Muscle layer of colon (tissue), 2 donors: ENCODE data around the gene TIAM2.

Experiments
- H3K27ac ChIP-seq: one replicate; pipeline ENCODE4 v1.7.0; 2013; ENCODE audit warnings: low read depth, mild to moderate bottlenecking, low read length, moderate library complexity
- H3K27me3 ChIP-seq, 2 donors: one replicate each; pipeline ENCODE4 v1.7.0; 2013; ENCODE audit warnings: low read length in 2 of 2, mild to moderate bottlenecking in 2 of 2; ENCODE audit not compliant: insufficient read depth in 2 of 2, control insufficient read depth in 1 of 2
- H3K36me3 ChIP-seq: one replicate; pipeline ENCODE4 v1.7.0; 2013; ENCODE audit warnings: mild to moderate bottlenecking, low read length; ENCODE audit not compliant: insufficient read depth
- H3K4me1 ChIP-seq: one replicate; pipeline ENCODE4 v1.7.0; 2013; ENCODE audit warnings: mild to moderate bottlenecking, low read length; ENCODE audit not compliant: insufficient read depth
- H3K4me3 ChIP-seq, 2 donors: one replicate each; pipeline ENCODE4 v1.7.0; 2013; ENCODE audit warnings: low read length in 2 of 2, low read depth in 1 of 2, mild to moderate bottlenecking in 1 of 2, moderate library complexity in 1 of 2
- H3K9ac ChIP-seq: one replicate; pipeline ENCODE4 v1.7.0; 2013; ENCODE audit warnings: low read length
- H3K9me3 ChIP-seq: one replicate; pipeline ENCODE4 v1.7.0; 2013; ENCODE audit warnings: mild to moderate bottlenecking, low read length
- donor health status: abdominal sarcoma.
- donor health status: Adenocarcinoma of cecum.

TIAM2 gene

DNA sequence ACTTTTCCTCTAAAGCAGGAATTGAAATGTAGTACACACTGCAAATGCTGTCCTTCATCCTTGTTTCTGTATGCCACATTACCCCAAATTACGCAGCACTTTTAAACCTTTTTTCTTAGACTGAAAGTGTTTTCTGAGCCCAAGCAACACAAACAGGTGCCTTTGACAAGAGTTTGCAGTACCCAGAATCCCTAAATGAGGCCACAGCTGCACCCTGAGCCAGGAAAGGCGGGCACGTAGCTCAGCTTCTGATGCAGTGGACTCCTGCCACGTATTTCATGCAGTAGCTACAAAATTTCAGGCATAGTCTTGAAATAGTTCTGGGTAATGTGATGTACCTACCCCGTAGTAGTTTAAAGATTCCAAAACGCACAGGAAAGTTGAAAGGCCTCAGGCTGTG is 237.7 kb downstream of the TIAM2 start:
- Histone ChIP-seq H3K27ac (peak overlapping the region; percentile 32), H3K4me3 (no peak overlapping the region), H3K9me3 (no peaks in the 10 kb centered on the region), H3K27me3 (no peaks in the 10 kb centered on the region), H3K9ac (no peak overlapping the region), H3K36me3 (no peaks in the 10 kb centered on the region), H3K4me1 (peaks cover 43% of the 10 kb centered on the region)

DNA sequence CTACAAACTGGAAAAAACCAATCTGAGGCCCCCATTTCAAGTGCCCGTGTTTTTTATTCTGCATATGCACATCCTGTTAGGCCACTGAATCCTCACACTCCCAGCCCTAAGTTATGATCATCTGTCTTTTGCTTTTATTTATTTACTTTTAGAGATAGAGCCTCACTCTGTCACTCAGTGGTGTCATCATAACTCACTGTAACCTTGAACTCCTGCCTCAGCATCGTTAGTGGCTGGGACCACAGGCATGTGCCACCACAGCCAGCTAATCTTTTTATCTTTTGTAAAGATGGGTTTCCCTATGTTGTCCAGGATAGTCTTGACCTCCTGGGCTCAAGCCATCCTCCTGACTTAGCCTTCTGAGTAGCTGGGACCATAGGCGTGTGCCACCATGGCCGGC is 239.1 kb downstream of the TIAM2 start:
- peaks cover 31% of the 10 kb centered on the region for H3K4me1 ChIP-seq
- no peak overlapping the region for H3K4me3 ChIP-seq
- no peaks in the 10 kb centered on the region for H3K36me3 ChIP-seq
- no peaks in the 10 kb centered on the region for H3K9me3 ChIP-seq
- no peak overlapping the region for H3K9ac ChIP-seq
- no peaks in the 10 kb centered on the region for H3K27me3 ChIP-seq
- peak overlapping the region; percentile 70 for H3K27ac ChIP-seq

DNA sequence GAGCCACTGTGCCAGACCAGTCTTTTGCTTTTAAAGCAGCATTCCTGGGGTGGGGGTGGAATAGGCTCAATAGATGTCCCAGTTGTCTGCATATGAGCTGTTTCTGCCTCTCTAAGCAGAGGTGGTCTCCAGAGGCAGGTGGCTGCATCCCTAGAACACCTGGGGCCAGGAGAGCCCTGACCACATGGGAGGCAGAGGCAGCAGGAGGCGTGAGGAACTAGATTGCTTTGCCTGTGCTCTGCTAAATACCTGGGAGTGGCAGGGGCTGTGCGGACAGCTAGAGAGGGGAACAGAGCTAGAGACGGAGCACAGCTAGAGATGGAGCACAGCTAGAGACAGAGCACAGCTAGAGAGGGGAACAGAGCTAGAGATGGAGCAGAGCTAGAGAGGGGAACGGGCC is 239.6 kb downstream of the TIAM2 start:
- Histone ChIP-seq H3K9ac (no peak overlapping the region), H3K27ac (peak overlapping the region; percentile 70), H3K36me3 (no peaks in the 10 kb centered on the region), H3K9me3 (no peaks in the 10 kb centered on the region), H3K27me3 (no peaks in the 10 kb centered on the region), H3K4me1 (peaks cover 28% of the 10 kb centered on the region), H3K4me3 (peak overlapping the region in 1 of 2 donors; percentile 2)

DNA sequence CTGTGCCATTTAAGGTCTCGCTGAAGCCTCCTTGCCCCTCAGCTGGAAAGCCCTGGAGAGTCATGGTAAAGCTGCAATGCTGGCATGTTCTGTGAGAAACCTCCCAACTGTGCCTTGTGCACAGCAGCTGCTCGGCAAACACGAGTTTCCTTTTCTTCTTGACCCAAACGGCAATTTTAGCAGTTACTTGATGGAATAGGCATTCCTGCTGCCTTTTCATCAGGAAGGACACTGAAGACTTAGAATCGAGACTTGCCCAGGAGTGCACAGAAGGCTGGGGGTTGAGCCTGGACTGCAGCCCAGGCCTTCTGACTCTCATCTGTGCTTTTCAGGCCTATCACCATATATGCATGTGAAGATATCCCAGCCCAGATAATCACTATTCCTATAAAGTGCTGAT is 240.0 kb downstream of the TIAM2 start:
- Histone ChIP-seq H3K9me3 (no peaks in the 10 kb centered on the region), H3K27ac (peak overlapping the region; percentile 70), H3K4me1 (peaks cover 28% of the 10 kb centered on the region), H3K36me3 (no peaks in the 10 kb centered on the region), H3K9ac (no peak overlapping the region), H3K27me3 (no peaks in the 10 kb centered on the region), H3K4me3 (peak overlapping the region in 1 of 2 donors; percentile 2)

DNA sequence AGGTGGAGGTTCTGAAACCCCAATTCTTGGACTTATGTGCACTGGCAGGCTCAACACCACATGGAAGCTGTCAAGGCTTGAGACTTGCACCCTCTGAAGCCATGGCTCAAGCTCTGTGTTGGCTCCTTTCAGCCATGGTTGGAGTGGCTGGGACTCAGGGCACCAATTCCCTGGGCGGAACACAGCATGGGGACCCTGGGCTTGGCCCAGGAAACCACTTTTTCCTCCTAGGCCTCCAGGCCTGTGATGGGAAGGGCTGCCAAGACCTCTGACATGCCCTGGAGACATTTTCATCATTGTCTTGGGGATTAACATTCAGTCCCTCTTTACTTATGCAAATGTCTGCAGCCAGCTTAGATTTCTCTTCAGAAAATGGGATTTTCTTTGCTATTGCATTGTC is 242.5 kb downstream of the TIAM2 start:
- Histone ChIP-seq H3K9me3 (no peaks in the 10 kb centered on the region), H3K9ac (no peak overlapping the region), H3K27ac (no peak overlapping the region), H3K27me3 (no peaks in the 10 kb centered on the region), H3K36me3 (no peaks in the 10 kb centered on the region), H3K4me1 (peaks cover 44% of the 10 kb centered on the region), H3K4me3 (no peak overlapping the region)

DNA sequence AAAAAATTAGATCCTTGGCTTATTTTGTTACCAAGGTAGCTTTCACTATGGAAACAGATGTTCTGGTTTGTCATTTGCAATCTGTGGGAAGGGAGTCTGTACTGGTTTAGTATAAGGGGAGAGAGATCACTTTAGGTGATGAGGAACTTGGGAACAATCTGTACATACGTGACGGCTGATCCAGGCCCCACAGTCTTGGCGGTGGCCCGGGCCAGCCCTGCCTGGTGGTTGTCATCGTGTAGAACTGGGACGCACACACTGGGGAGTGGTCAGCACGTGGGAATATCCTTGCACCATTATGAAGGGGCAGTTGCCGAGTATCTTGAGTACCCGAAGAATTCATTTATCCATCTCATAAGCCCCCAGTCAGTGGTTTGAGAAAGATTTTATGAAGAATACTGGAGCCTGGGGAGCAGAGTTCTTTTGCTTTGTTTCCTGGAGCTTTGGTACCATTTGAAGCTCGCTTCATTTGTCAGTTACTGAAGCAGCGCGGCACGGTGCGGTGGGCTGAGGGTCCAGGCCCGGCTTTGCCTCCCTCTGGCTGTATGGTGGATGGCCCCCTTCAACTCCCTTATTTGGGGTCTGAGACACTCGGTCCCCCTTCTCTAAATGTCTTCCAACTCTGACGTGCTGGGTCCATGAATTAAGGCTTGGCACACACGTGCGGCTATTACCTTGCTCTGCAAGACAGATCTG is 245.9 kb downstream of the TIAM2 start:
- Histone ChIP-seq H3K36me3 (no peaks in the 10 kb centered on the region), H3K9me3 (no peaks in the 10 kb centered on the region), H3K4me1 (peaks cover 23% of the 10 kb centered on the region), H3K27me3 (no peaks in the 10 kb centered on the region), H3K27ac (peak overlapping the region; percentile 40), H3K4me3 (no peak overlapping the region), H3K9ac (no peak overlapping the region)

DNA sequence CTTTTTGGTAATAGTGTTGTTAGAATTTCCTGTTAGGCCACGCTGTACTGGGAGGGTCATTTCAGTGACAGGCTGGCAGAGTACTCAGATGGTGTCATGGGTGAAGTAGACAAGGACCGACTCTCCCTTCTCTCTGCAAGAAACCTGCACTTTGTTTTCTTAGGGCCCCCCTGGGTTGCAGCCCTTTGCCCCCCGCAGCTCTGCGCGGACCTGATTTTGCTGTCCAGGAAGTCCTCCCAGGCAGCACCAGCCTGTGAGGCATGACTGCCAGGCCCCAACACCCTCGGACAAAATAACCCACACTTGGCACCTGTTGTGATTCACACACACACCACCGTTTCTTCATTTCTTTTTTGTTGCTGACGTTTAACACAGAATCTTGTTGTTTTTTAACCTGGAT is 246.9 kb downstream of the TIAM2 start:
- H3K36me3 ChIP-seq: no peaks in the 10 kb centered on the region
- no peaks in the 10 kb centered on the region for H3K27me3 ChIP-seq
- peak overlapping the region; percentile 40 for H3K27ac ChIP-seq

DNA sequence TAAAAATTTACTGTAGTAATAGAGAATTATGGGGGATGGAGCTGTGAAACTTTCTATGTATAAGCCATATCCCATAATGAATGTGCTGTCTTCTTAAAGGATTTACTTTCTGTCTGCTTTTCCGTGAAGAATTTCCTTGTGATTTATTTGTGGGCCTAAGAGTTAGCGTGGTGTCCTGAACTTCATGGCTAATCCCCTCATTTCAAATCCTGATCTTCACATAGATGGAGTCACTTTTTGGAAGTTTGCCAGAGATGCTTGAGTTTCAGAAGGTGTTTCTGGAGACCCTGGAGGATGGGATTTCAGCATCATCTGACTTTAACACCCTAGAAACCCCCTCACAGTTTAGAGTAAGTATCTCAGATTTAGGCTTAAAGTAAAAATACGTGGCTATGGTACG is 249.3 kb downstream of the TIAM2 start:
- no peaks in the 10 kb centered on the region for H3K27me3 ChIP-seq
- no peak overlapping the region for H3K4me3 ChIP-seq
- H3K4me1 ChIP-seq: peaks cover 31% of the 10 kb centered on the region
- H3K27ac ChIP-seq: no peak overlapping the region
- no peak overlapping the region for H3K9ac ChIP-seq
- peaks cover 4% of the 10 kb centered on the region for H3K36me3 ChIP-seq
- no peaks in the 10 kb centered on the region for H3K9me3 ChIP-seq

More for the DNA sequence above, 246.9 kb downstream of the TIAM2 start:
- Histone ChIP-seq H3K4me1 (peaks cover 23% of the 10 kb centered on the region), H3K9ac (no peak overlapping the region), H3K4me3 (no peak overlapping the region), H3K9me3 (no peaks in the 10 kb centered on the region)

DNA sequence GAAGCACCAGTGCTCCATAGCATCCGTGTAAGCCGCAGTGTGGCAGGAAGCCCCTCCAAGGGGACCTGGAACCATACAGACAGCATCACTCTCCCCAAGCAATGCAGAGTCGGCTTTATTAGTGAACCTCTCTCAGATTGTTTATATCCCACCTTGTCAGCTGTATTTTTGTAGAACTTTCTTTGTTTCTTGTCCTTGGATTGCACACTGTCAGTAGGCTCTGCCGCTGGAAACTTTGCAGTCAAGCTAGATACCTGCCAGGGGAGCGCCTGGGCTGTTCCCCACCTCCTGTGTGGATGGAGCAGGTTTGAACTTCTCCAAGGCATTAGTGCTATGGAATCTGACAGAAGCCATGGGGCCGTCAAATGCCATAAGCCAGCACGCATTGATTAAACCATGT is 250.1 kb downstream of the TIAM2 start:
- no peaks in the 10 kb centered on the region for H3K9me3 ChIP-seq
- H3K4me1 ChIP-seq: peaks cover 30% of the 10 kb centered on the region
- H3K4me3 ChIP-seq: no peak overlapping the region
- H3K27ac ChIP-seq: no peak overlapping the region
- H3K9ac ChIP-seq: no peak overlapping the region
- H3K36me3 ChIP-seq: peaks cover 11% of the 10 kb centered on the region
- no peaks in the 10 kb centered on the region for H3K27me3 ChIP-seq

DNA sequence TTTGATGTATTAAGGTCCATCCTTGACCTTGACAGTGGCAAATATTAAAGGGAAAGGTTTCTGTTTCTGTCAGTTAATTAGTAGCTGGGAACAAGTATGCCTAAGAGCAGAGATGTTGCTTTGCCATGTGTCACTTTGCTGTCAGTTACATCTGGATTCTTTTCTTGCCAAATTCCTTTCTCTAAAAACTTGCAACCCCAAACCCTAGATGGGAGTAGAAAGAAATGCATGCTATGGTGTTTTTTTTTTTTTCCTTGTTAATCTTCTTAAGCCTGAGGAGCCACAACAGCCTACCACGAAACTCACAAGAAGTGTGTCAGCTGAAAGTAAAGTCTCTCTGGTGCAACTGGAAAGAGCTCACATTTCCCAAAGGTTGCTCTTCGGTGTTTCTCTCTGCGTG is 250.7 kb downstream of the TIAM2 start:
- no peak overlapping the region for H3K27ac ChIP-seq
- H3K36me3 ChIP-seq: peaks cover 14% of the 10 kb centered on the region
- no peak overlapping the region for H3K4me3 ChIP-seq
- no peaks in the 10 kb centered on the region for H3K27me3 ChIP-seq
- peaks cover 23% of the 10 kb centered on the region for H3K4me1 ChIP-seq
- no peaks in the 10 kb centered on the region for H3K9me3 ChIP-seq
- no peak overlapping the region for H3K9ac ChIP-seq

DNA sequence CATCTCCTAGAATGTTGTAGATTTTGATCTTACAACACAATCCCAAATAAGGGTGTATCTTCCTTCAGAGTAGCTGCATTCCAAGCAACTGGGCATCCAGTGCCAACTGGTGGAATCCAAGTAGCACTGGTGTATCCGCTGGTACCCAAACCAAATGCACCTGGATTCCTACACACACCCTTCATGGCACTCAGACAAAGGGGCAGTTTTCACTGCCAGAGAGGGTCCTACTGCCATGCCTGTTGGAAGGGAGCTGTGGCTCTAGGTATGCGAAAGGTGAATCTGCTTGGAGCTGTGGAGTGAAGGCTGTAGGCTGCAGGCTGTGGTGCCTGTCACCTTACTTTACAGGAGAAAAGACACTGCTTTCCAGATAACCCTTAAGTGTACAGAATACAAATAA is 251.7 kb downstream of the TIAM2 start:
- Histone ChIP-seq H3K27ac (no peak overlapping the region), H3K27me3 (no peaks in the 10 kb centered on the region), H3K9me3 (no peaks in the 10 kb centered on the region), H3K9ac (no peak overlapping the region), H3K4me3 (no peak overlapping the region), H3K36me3 (peaks cover 14% of the 10 kb centered on the region), H3K4me1 (peaks cover 13% of the 10 kb centered on the region)

DNA sequence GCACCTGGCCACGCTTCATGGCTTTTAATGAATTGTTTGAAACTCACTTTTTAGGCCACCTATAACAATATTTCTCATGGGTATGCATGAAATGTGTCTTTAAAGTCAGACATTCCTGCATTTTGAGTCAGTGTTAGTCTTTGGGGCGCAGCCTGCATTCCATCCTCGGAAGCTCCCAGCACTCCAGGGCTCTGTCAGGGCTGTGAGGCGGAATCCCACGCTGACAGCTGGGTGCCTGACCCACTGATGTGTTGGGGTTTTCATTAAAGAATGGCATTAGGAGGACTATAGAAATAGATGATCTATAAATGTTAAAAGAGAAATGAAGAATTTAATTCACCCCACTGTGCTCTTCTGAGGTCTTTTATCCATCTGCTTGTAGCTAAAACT is 252.5 kb downstream of the TIAM2 start:
- Histone ChIP-seq H3K36me3 (peaks cover 14% of the 10 kb centered on the region), H3K9ac (no peak overlapping the region), H3K4me3 (no peak overlapping the region), H3K9me3 (no peaks in the 10 kb centered on the region), H3K27ac (peak overlapping the region; percentile 83), H3K27me3 (no peaks in the 10 kb centered on the region), H3K4me1 (peaks cover 9% of the 10 kb centered on the region)
